Measurements from ENCODE around the gene SPOCD1. TPM values are rescaled to one million over a fixed set of nuclear protein-coding genes. Genes with fewer than 3 reads are reported as not detected.

The SPOCD1 gene
- polyA plus RNA-seq, 6 donors from 2014 or later, result 0.23 to 0.38 (median 0.34) TPM; not detected in 2

DNA sequence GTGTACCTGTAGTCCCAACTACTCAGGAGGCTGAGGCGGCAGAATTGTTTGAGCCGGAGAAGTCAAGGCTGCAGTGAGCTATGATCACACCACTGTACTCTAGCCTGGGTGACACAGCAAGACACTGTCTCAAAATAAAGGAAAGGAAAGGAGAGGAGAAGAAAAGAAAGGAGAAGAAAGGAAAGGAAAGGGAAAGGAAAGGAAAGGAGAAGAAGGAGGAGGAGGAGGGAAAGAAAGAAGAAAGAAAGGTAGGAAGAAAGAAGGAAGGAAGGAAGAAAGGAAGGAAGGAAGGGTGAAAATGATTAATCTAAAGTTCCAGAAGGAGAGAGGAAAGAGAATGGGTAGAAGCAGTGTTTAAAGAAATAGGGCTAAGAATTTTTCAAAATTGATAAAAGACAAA, 12.2 kb downstream of the SPOCD1 start:
- Mint-ChIP-seq H3K4me1 (peaks cover 16 to 24% (median 23%) of the 10 kb centered on the region in 3 donors), H3K9me3 (no peaks in the 10 kb centered on the region), H3K36me3 (no peaks in the 10 kb centered on the region), H3K27ac (no peak overlapping the region), H3K4me3 (no peak overlapping the region), H3K27me3 (no peaks in the 10 kb centered on the region)
- DNase-seq, result no peak
- ATAC-seq (ENCODE audit: low read depth in 2 of 2), result no peak

DNA sequence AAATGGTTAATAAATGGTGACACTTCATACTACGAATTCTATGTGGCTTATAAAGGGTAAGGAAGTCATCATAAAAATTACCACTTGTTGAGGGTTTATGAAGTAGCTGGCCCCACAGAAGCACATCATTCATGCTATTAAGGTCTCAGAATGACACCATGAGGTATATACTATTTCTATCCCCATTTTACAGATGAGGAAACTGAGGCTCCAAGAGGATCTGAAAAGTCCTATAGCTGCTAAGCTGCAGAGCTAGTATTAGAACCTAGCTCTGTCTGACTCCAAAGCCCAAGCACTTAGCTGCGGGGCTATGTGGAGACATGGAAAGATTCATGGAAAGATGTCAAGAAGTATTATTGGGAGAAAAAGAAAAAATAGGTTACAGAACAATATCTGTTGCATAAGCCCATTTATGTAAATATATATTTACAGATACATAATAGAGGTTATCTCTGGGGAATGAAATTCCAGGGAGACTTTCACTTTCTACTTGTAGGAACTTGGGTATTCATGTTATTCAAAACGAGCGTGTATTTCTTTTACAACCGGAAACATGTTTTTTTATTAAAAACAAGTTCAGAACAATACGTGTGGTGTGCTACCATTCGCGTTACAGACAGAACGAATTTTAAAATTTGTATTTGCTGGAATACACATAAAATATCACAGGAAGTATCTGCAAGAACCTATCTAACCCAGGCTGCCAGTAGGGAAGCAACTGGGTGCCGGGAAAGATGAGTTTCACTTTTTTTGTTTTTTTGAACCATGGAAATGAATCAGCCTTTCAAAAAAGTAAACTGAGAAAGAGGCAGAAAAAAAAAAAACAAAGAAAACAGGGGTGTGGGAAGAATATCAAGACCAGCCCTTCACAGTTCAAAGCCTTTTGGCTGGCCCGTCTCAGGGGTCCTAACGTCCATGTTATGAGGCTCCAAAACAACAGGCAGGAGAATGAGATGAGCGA, 13.4 kb downstream of the SPOCD1 start:
- Mint-ChIP-seq H3K27ac (peak overlapping the region in 1 of 6 donors; percentile 49), H3K27me3 (peaks cover 0 to 4% (median 0%) of the 10 kb centered on the region in 3 donors), H3K9me3 (no peaks in the 10 kb centered on the region), H3K36me3 (no peaks in the 10 kb centered on the region), H3K4me3 (peak overlapping the region in 4 of 8 donors; percentile 29 to 41 (median 38)), H3K4me1 (peaks cover 16 to 24% (median 23%) of the 10 kb centered on the region in 3 donors)
- ATAC-seq (ENCODE audit: low read depth in 2 of 2), result no peak
- no peak for DNase-seq

DNA sequence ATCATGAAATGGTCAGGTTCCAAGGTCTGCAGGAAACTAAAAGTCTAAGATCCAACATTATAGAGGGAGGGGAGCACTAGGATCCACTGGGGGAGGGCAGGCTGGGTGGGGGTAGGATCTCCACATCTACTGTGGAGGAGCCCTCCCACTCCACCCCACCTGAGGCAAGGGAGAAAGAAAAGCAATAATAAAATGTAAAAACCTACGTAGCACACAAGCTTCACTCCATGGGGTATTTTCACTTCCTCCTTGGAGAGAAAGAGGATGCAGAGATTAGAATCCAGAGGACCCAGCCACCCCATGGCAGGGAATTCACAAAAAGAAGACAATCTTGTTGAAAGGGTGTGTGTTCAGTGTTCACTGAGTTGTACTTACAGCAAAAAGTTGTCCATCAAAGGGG, 14.4 kb downstream of the SPOCD1 start:
- Mint-ChIP-seq H3K36me3 (no peaks in the 10 kb centered on the region), H3K27ac (no peak overlapping the region), H3K4me3 (peak overlapping the region in 1 of 8 donors; percentile 78), H3K4me1 (peaks cover 16 to 24% (median 23%) of the 10 kb centered on the region in 3 donors), H3K27me3 (peaks cover 0 to 12% (median 0%) of the 10 kb centered on the region in 3 donors), H3K9me3 (no peaks in the 10 kb centered on the region)
- DNase-seq, result no peak
- ATAC-seq (ENCODE audit: low read depth in 2 of 2), result no peak

DNA sequence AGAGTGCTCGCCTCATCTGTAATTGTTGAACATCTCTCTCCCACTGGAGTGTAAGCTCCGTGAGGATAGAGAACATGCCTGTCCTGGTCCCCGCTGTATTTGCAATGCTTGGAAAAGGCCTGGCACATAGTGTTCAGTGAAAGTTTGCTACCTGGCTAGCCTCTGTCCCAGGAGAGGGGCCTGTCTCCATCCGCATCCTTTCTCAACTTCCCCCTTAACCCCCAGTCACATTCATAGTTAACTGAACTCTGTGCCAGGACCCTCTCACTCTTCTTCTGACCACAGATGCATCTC, 15.2 kb downstream of the SPOCD1 start:
- Mint-ChIP-seq H3K4me3 (no peak overlapping the region), H3K36me3 (no peaks in the 10 kb centered on the region), H3K27me3 (peaks cover 0 to 12% (median 7%) of the 10 kb centered on the region in 3 donors), H3K4me1 (peaks cover 16 to 24% (median 23%) of the 10 kb centered on the region in 3 donors), H3K9me3 (no peaks in the 10 kb centered on the region), H3K27ac (peak overlapping the region in 2 of 6 donors; percentile 28 to 37)
- ATAC-seq (ENCODE audit: low read depth in 2 of 2), result no peak
- DNase-seq, result no peak

DNA sequence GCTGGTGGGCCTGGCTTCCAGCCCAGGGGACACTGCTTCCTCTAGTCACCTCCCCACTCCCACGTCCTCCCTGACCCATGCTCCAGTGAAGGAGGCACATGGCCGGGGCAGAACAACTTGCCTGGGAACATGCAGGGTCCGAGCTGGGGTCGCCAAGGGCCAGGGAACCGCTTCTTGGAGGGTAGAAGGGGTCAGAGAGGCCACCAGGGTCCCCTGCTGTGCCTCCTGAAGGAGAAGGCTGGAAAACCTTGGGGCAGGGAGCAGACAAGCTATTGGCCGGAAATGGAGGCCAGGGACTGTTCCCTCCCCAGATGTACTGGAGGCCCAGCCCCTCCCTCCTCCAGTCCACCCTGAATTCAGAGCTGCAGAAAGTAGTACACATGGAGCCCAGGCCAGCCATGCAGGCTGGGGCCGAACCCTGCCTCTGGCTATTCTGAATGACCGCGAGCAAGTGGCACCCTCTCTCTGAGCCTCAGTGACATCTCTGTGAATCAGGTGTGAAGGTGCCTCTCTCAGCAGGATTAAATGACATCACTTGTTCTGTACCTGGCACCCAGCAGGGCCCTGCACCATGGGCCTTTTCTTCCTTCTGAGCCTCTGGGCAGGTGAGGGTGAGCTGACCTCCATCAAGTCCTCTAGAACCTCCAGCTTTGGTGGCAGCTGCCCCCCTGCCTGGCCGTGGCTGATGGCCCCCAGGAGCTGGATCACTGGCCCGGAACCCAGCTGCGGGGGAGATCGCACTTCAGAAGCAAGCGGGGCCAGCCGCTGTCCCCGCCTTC, 15.7 kb downstream of the SPOCD1 start:
- Mint-ChIP-seq H3K4me3 (no peak overlapping the region), H3K9me3 (no peaks in the 10 kb centered on the region), H3K27ac (peak overlapping the region in 2 of 6 donors; percentile 21 to 37), H3K4me1 (peaks cover 16 to 24% (median 23%) of the 10 kb centered on the region in 3 donors), H3K36me3 (no peaks in the 10 kb centered on the region), H3K27me3 (peaks cover 0 to 12% (median 9%) of the 10 kb centered on the region in 3 donors)
- ATAC-seq (ENCODE audit: low read depth in 2 of 2) (no peak), DNase-seq (no peak)

GRCh38 chr1:31799196-31799894, 16.5 kb downstream of the SPOCD1 start:
- ATAC-seq (ENCODE audit: low read depth in 2 of 2) (no peak), DNase-seq (no peak)
- Mint-ChIP-seq H3K36me3 (no peaks in the 10 kb centered on the region), H3K27me3 (peaks cover 0 to 12% (median 9%) of the 10 kb centered on the region in 3 donors), H3K4me1 (peaks cover 16 to 24% (median 23%) of the 10 kb centered on the region in 3 donors), H3K4me3 (peak overlapping the region in 1 of 8 donors; percentile 22), H3K9me3 (no peaks in the 10 kb centered on the region), H3K27ac (no peak overlapping the region)

- Mint-ChIP-seq H3K27me3 (peaks cover 0 to 12% (median 9%) of the 10 kb centered on the region in 3 donors), H3K4me3 (peak overlapping the region in 1 of 8 donors; percentile 22), H3K4me1 (peaks cover 16 to 23% (median 22%) of the 10 kb centered on the region in 3 donors), H3K36me3 (no peaks in the 10 kb centered on the region), H3K27ac (peak overlapping the region in 1 of 6 donors; percentile 58), H3K9me3 (no peaks in the 10 kb centered on the region)
- no peak for ATAC-seq (ENCODE audit: low read depth in 2 of 2)
- DNase-seq, result no peak
Observed at GRCh38 chr1:31798433-31799195, 17.2 kb downstream of the SPOCD1 start.

DNA sequence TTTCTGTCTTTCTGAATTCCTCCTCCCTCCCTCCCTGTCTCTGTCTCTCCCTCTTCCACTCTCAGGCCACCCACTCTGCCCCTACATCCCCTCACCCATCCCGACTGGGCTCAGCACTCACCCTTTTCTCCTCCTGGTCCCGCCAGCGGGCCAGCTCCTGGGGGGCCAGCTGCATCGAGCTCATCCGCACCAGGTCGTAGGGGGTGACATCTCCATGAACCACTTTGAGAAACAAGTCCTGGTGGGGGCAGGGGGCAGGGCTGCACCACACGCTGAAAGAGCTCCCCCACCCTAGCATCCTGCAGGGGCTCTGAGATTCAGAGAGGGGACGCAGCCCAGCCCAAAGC, 17.8 kb downstream of the SPOCD1 start:
- H3K9me3 Mint-ChIP-seq, result no peaks in the 10 kb centered on the region
- peaks cover 16 to 23% (median 19%) of the 10 kb centered on the region in 3 donors for H3K4me1 Mint-ChIP-seq
- H3K36me3 Mint-ChIP-seq, result no peaks in the 10 kb centered on the region
- ATAC-seq (ENCODE audit: low read depth in 2 of 2) (no peak), DNase-seq (no peak)
- no peak overlapping the region for H3K4me3 Mint-ChIP-seq
- peaks cover under 1 to 15% (median 11%) of the 10 kb centered on the region in 3 donors for H3K27me3 Mint-ChIP-seq
- H3K27ac Mint-ChIP-seq, result no peak overlapping the region

DNA sequence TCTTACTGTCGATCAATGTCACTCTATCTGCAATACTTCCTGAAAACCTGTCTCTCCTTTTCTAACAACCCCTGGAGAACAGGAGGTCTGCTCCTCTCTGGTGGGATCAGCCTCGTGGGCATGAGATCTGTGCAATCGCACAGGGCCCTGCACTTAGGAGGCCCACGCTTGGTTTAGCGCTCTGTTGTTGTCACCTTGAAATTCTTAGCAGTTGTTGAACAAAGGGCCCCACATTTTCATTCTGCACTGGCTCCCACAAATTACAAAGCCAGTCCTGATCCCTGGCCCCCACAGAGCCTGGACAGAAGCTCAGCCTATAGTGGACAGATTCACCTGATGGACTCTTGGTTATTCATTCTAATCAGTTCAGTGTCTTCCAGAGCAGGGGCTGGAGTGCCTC, 18.6 kb downstream of the SPOCD1 start:
- Mint-ChIP-seq H3K4me3 (no peak overlapping the region), H3K9me3 (no peaks in the 10 kb centered on the region), H3K27ac (no peak overlapping the region), H3K4me1 (peaks cover 13 to 22% (median 19%) of the 10 kb centered on the region in 3 donors), H3K27me3 (peaks cover 4 to 21% (median 18%) of the 10 kb centered on the region in 3 donors), H3K36me3 (no peaks in the 10 kb centered on the region)
- ATAC-seq (ENCODE audit: low read depth in 2 of 2) (no peak), DNase-seq (no peak)

DNA sequence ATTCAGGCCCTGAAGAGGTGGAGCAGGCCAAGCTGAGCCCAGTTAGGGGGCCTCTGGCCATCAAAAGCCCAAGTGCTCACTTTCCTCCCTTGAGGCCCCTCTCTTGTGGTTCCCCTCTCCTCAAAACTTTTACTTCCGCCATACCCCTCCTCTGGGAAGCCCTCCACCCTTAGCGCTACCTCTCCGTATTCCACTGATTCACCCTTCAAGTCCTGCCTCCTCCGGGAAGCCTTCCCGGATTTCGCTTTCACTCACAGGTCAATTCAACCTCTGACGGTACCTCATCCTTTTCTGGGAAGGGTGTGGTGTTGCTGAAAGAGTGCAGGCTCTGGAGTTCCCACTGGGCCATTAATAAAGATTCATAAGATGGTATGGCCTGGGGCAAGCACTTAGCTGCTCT, 19.1 kb downstream of the SPOCD1 start:
- DNase-seq (no peak), ATAC-seq (ENCODE audit: low read depth in 2 of 2) (no peak)
- Mint-ChIP-seq H3K9me3 (no peaks in the 10 kb centered on the region), H3K36me3 (no peaks in the 10 kb centered on the region), H3K4me1 (peaks cover 12 to 19% (median 17%) of the 10 kb centered on the region in 3 donors), H3K27me3 (peaks cover 4 to 23% (median 21%) of the 10 kb centered on the region in 3 donors), H3K4me3 (no peak overlapping the region), H3K27ac (peak overlapping the region in 1 of 6 donors; percentile 4)

GRCh38 chr1:31795801-31796621, 19.8 kb downstream of the SPOCD1 start:
- Mint-ChIP-seq H3K27ac (peak overlapping the region in 2 of 6 donors; percentile 59 to 69), H3K27me3 (peaks cover 4 to 23% (median 21%) of the 10 kb centered on the region in 3 donors), H3K9me3 (no peaks in the 10 kb centered on the region), H3K4me1 (peaks cover 5 to 12% (median 10%) of the 10 kb centered on the region in 3 donors), H3K4me3 (no peak overlapping the region), H3K36me3 (no peaks in the 10 kb centered on the region)
- ATAC-seq (ENCODE audit: low read depth in 2 of 2), result no peak
- DNase-seq, result no peak
